GM21526 (cell line): ENCODE results near the gene EPOP.
"Not testable (repeated sequence)": the region's sequence is repeated elsewhere in the genome, so short reads cannot be mapped to it uniquely, and the experiment has no call there.

Experiments
- ATAC-seq: cut with Tn5 transposase; IDR thresholded peaks from one replicate; pipeline ENCODE4 v1.9.1; 2021; ENCODE audit warnings: moderate library complexity; ENCODE audit not compliant: unreplicated experiment, low FRiP score

EPOP gene

GRCh38 chr17:38654411-38655398, 20.1 kb downstream of the EPOP start:
- ATAC-seq: no peak

- no peak for ATAC-seq
These were observed 21.1 kb downstream of the EPOP start for GRCh38 chr17:38653679-38654078.

GRCh38 chr17:38653230-38653629, 21.5 kb downstream of the EPOP start:
- no peak for ATAC-seq

- not testable (repeated sequence) for ATAC-seq
These were observed 24.0 kb downstream of the EPOP start for GRCh38 chr17:38650653-38651173.

- ATAC-seq: no peak
These were observed 36.8 kb downstream of the EPOP start for GRCh38 chr17:38637951-38638350.

- no peak for ATAC-seq
These were observed 38.7 kb downstream of the EPOP start for GRCh38 chr17:38636054-38636453.

- ATAC-seq: no peak
These were observed 42.4 kb downstream of the EPOP start for GRCh38 chr17:38632334-38632733.

GRCh38 chr17:38628441-38628840, 46.3 kb downstream of the EPOP start:
- no peak for ATAC-seq

- no peak for ATAC-seq
These were observed 46.8 kb downstream of the EPOP start for GRCh38 chr17:38627957-38628356.

GRCh38 chr17:38626606-38627226, 48.0 kb downstream of the EPOP start:
- not testable (repeated sequence) for ATAC-seq

GRCh38 chr17:38625482-38625881, 49.3 kb downstream of the EPOP start:
- no peak for ATAC-seq

- peak; percentile 65 for ATAC-seq
These were observed 49.9 kb downstream of the EPOP start for GRCh38 chr17:38624782-38625355.
